HFFc6 (cell line): ENCODE data around the gene GGA1. TPM values are rescaled to one million over a fixed set of nuclear protein-coding genes. Genes with fewer than 3 reads are reported as not detected.

Source experiments
- DNase-seq: peaks from one replicate; pipeline ENCODE4 v3.0.0-alpha.2; 2018
- H3K27ac Mint-ChIP-seq: 2 replicates; pipeline ENCODE4 v1.8.0; 2020; ENCODE audit warnings: mild to moderate bottlenecking, mixed read lengths
- H3K27me3 Mint-ChIP-seq: 2 replicates; pipeline ENCODE4 v1.8.0; 2021; ENCODE audit warnings: mild to moderate bottlenecking, moderate library complexity, mixed read lengths; ENCODE audit not compliant: insufficient read depth
- H3K36me3 Mint-ChIP-seq: 2 replicates; pipeline ENCODE4 v1.8.0; 2021; ENCODE audit warnings: low read depth, mixed read lengths
- H3K4me1 Mint-ChIP-seq: 2 replicates; pipeline ENCODE4 v1.8.0; 2020; ENCODE audit warnings: low read depth, mixed read lengths
- H3K4me3 Mint-ChIP-seq: 2 replicates; pipeline ENCODE4 v1.8.0; 2020; ENCODE audit warnings: mild to moderate bottlenecking, moderate library complexity, mixed read lengths
- H3K9me3 Mint-ChIP-seq: 2 replicates; pipeline ENCODE4 v1.8.0; 2020; ENCODE audit warnings: mild to moderate bottlenecking, mixed read lengths
- CTCF ChIP-seq: fragments of 200-600 bp; sonication (generic); IDR thresholded peaks from 2 replicates; pipeline ENCODE4 v1.5.0; 2021; ENCODE audit warnings: antibody characterized with exemption, mild to moderate bottlenecking
- total RNA-seq, 6 experiments: library from RNA; stranded (reverse); fragmentation: NEBNext Ultra II Directional; extraction: Animal tissue kit (Norgen Biotek cat#: 25700); gene quantifications; 2 replicates in 1 of 6; 3 replicates in 5 of 6; pipeline ENCODE4 v1.2.3, GENCODE V29; 2021

GGA1 gene
- total RNA-seq, 6 experiments from 2014 or later, result 37.5 to 45.4 (median 41.5) TPM

- TF ChIP-seq CTCF, result no peak
- no peak for DNase-seq
- Mint-ChIP-seq H3K9me3 (no peaks in the 10 kb centered on the region), H3K36me3 (peaks cover 3% of the 10 kb centered on the region; the same call in 1 of the 2 replicates), H3K4me3 (peak overlapping the region; percentile 61), H3K27me3 (peaks cover 4% of the 10 kb centered on the region), H3K27ac (peak overlapping the region; percentile 48), H3K4me1 (peaks cover 51% of the 10 kb centered on the region)
Observed at GRCh38 chr22:37638391-37639069, 29.9 kb downstream of the GGA1 start.

- Mint-ChIP-seq H3K4me3 (peak within 1 kb of the TSS; percentile 90), H3K9me3 (no peaks in the 10 kb centered on the region), H3K36me3 (peaks cover 7% of the 10 kb centered on the region; the same call in 1 of the 2 replicates), H3K27me3 (peaks cover 6% of the 10 kb centered on the region), H3K4me1 (peaks cover 47% of the 10 kb centered on the region), H3K27ac (peak within 1 kb of the TSS; percentile 70)
- no peak for DNase-seq
- 0 out of 2 replicates have a peak, but pooled peaks have one; percentile 12 for TF ChIP-seq CTCF
Observed at GRCh38 chr22:37639070-37639760, 30.6 kb downstream of the GGA1 start, which contains the start of gene SH3BP1. SH3BP1 (plus strand) TSS chr22:37639669; CDS start chr22:37639788, 119 bp downstream.

- peaks cover 40% of the 10 kb centered on the region for H3K4me1 Mint-ChIP-seq
- H3K4me3 Mint-ChIP-seq, result peak overlapping the region; percentile 90
- peak overlapping the region; percentile 70 for H3K27ac Mint-ChIP-seq
- DNase-seq, result no peak
- peaks cover 4% of the 10 kb centered on the region; the same call in 1 of the 2 replicates for H3K27me3 Mint-ChIP-seq
- peaks cover 7% of the 10 kb centered on the region; the same call in 1 of the 2 replicates for H3K36me3 Mint-ChIP-seq
- no peak for TF ChIP-seq CTCF
- no peaks in the 10 kb centered on the region for H3K9me3 Mint-ChIP-seq
Observed at GRCh38 chr22:37639771-37640590, 31.3 kb downstream of the GGA1 start.

- Mint-ChIP-seq H3K4me1 (peaks cover 40% of the 10 kb centered on the region), H3K27ac (no peak overlapping the region), H3K36me3 (peaks cover 7% of the 10 kb centered on the region; the same call in 1 of the 2 replicates), H3K4me3 (peak overlapping the region; percentile 90), H3K9me3 (no peaks in the 10 kb centered on the region), H3K27me3 (peaks cover 4% of the 10 kb centered on the region; the same call in 1 of the 2 replicates)
- no peak for TF ChIP-seq CTCF
- DNase-seq, result no peak
Observed at GRCh38 chr22:37640591-37641560, 32.2 kb downstream of the GGA1 start.
